ENCODE data around the gene GPR162.

Gene GPR162, protein sequence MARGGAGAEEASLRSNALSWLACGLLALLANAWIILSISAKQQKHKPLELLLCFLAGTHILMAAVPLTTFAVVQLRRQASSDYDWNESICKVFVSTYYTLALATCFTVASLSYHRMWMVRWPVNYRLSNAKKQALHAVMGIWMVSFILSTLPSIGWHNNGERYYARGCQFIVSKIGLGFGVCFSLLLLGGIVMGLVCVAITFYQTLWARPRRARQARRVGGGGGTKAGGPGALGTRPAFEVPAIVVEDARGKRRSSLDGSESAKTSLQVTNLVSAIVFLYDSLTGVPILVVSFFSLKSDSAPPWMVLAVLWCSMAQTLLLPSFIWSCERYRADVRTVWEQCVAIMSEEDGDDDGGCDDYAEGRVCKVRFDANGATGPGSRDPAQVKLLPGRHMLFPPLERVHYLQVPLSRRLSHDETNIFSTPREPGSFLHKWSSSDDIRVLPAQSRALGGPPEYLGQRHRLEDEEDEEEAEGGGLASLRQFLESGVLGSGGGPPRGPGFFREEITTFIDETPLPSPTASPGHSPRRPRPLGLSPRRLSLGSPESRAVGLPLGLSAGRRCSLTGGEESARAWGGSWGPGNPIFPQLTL

GRCh38 chr12:6821591-6822425, at the start of gene GPR162:
GPR162 (plus strand) TSS chr12:6821821; CDS start chr12:6823899, 2,078 bp downstream.
- no peak for TF ChIP-seq CTCF (IDR thresholded peaks at IDR 0.05)
- TF ChIP-seq ZFX (IDR thresholded peaks at IDR 0.05; ENCODE audit: borderline replicate concordance) = no peak
- peak within 1 kb of the TSS; percentile 59 for H3K27ac ChIP-seq

- no peak for TF ChIP-seq ZFX (IDR thresholded peaks at IDR 0.05; ENCODE audit: borderline replicate concordance)
- TF ChIP-seq CTCF (IDR thresholded peaks at IDR 0.05) = no peak
- H3K27ac ChIP-seq = peak within 1 kb of the TSS; percentile 99
These were observed 49.3 kb upstream of the GPR162 start, which contains the start of gene LAG3 for GRCh38 chr12:6772331-6772695. LAG3 (plus strand) TSS chr12:6772520; CDS start chr12:6772853, 333 bp downstream.

GRCh38 chr12:6772726-6773589, 48.7 kb upstream of the GPR162 start:
- H3K27ac ChIP-seq = peak overlapping the region; percentile 99
- TF ChIP-seq ZFX (IDR thresholded peaks at IDR 0.05; ENCODE audit: borderline replicate concordance) (no peak), CTCF (IDR thresholded peaks at IDR 0.05) (no peak)

- H3K27ac ChIP-seq = 0 out of 2 replicates have a peak overlapping the region, but pooled peaks have one; percentile 99
- TF ChIP-seq CTCF (IDR thresholded peaks at IDR 0.05) = no peak
- TF ChIP-seq ZFX (IDR thresholded peaks at IDR 0.05; ENCODE audit: borderline replicate concordance) = no peak
These were observed 47.9 kb upstream of the GPR162 start for GRCh38 chr12:6773590-6774351.

GRCh38 chr12:6774499-6775062, 47.0 kb upstream of the GPR162 start:
- H3K27ac ChIP-seq = peak overlapping the region; percentile 92
- no peak for TF ChIP-seq CTCF (IDR thresholded peaks at IDR 0.05)
- no peak for TF ChIP-seq ZFX (IDR thresholded peaks at IDR 0.05; ENCODE audit: borderline replicate concordance)

Data from 22Rv1 (cell line).